Parathyroid adenoma (tissue), 2 donors: ENCODE measurements around the gene ASH1L.
"Not testable (repeated sequence)": the region's sequence is repeated elsewhere in the genome, so short reads cannot be mapped to it uniquely, and the experiment has no call there.

Experiments
- H2AFZ ChIP-seq: fragments of 300-600 bp; sonication (generic); one replicate; pipeline ENCODE4 v1.7.0; 2017; ENCODE audit warnings: antibody characterized with exemption, mild to moderate bottlenecking
- H3K27ac ChIP-seq: fragments of 300-600 bp; sonication (generic); one replicate; pipeline ENCODE4 v1.7.0; 2017
- H3K27me3 ChIP-seq: fragments of 300-600 bp; sonication (generic); one replicate; pipeline ENCODE4 v1.7.0; 2017; ENCODE audit warnings: low read length; ENCODE audit not compliant: control insufficient read depth, insufficient read depth
- H3K36me3 ChIP-seq: fragments of 300-600 bp; sonication (generic); one replicate; pipeline ENCODE4 v1.7.0; 2017; ENCODE audit warnings: low read length; ENCODE audit not compliant: control insufficient read depth, insufficient read depth
- H3K4me1 ChIP-seq: fragments of 300-600 bp; sonication (generic); one replicate; pipeline ENCODE4 v1.7.0; 2017; ENCODE audit warnings: control low read depth
- H3K4me2 ChIP-seq: fragments of 300-600 bp; sonication (generic); one replicate; pipeline ENCODE4 v1.7.0; 2017; ENCODE audit warnings: low read length
- H3K4me3 ChIP-seq: fragments of 300-600 bp; sonication (generic); one replicate; pipeline ENCODE4 v1.7.0; 2017; ENCODE audit warnings: low read depth, low read length
- H3K79me2 ChIP-seq: fragments of 300-600 bp; sonication (generic); one replicate; pipeline ENCODE4 v1.7.0; 2017; ENCODE audit warnings: control low read depth
- H3K9ac ChIP-seq: fragments of 300-600 bp; sonication (generic); one replicate; pipeline ENCODE4 v1.7.0; 2017; ENCODE audit warnings: mild to moderate bottlenecking
- H3K9me3 ChIP-seq: fragments of 300-600 bp; sonication (generic); one replicate; pipeline ENCODE4 v1.7.0; 2017; ENCODE audit warnings: low read length; ENCODE audit not compliant: control insufficient read depth
- CTCF ChIP-seq: fragments of 300-600 bp; sonication (generic); IDR thresholded peaks from one replicate; pipeline ENCODE4 v1.7.0; 2017; ENCODE audit warnings: antibody characterized with exemption, mild to moderate bottlenecking
- donor health status: primary hyperparathyroidism.

Gene ASH1L

DNA sequence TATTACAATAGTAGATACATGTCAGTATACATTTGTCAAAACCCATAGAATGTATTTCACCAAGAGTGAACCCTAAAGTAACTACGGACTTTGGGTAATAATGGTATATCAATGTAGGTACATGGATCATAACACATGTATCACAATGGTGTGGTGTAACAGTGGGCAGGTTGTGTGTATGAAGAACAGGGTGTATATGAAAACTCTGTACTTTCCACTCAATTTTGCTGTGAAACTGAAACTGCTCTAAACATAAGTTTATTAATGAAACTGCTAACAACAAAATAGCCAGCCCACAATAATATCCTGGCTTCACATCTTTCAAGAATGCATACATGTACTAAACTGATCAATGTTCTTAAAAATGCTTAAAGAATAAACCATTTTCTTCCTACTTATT lies 151.7 kb downstream of the ASH1L start:
- no peaks in the 10 kb centered on the region for H3K36me3 ChIP-seq
- H3K27ac ChIP-seq, result no peak overlapping the region
- no peak overlapping the region for H3K4me2 ChIP-seq
- H3K4me1 ChIP-seq, result no peaks in the 10 kb centered on the region
- no peak overlapping the region for H3K9ac ChIP-seq
- H3K79me2 ChIP-seq, result no peaks in the 10 kb centered on the region
- H2AFZ ChIP-seq, result no peak overlapping the region
- TF ChIP-seq CTCF, result no peak
- H3K9me3 ChIP-seq, result no peaks in the 10 kb centered on the region
- no peaks in the 10 kb centered on the region for H3K27me3 ChIP-seq
- no peak overlapping the region for H3K4me3 ChIP-seq

DNA sequence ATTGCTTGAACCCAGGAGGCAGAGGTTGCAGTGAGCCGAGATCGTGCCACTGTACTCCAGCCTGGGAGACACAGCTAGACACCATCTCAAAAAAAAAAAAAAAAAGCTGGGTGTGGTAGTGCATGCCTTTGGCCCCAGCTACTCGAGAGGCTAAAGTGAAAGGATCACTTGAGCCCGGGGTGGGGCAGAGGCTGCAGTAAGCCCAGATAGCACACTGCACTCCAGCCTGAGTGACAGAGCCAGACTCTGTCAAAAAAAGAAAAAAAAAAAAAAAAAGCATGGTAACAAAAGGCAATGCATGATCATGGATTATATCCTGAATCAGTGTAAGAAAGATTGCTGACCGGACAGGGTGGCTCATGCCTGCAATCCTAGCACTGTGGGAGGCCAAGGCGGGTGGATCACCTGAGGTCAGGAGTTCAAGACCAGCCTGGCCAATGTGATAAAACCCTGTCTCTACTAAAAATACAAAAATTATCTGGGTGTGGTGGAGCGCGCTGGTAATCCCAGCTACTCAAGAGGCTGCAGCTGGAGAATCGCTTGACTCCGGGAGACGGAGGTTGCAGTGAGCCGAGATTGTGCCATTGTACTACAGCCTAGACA lies 165.6 kb downstream of the ASH1L start:
- no peak overlapping the region for H3K27ac ChIP-seq
- no peaks in the 10 kb centered on the region for H3K27me3 ChIP-seq
- no peak overlapping the region for H2AFZ ChIP-seq
- no peak overlapping the region for H3K9ac ChIP-seq
- no peak overlapping the region for H3K4me2 ChIP-seq
- no peaks in the 10 kb centered on the region for H3K36me3 ChIP-seq
- no peak overlapping the region for H3K4me3 ChIP-seq
- no peaks in the 10 kb centered on the region for H3K9me3 ChIP-seq
- TF ChIP-seq CTCF, result no peak
- no peaks in the 10 kb centered on the region for H3K4me1 ChIP-seq
- no peaks in the 10 kb centered on the region for H3K79me2 ChIP-seq

GRCh38 chr1:155392898-155393411 lies 169.6 kb downstream of the ASH1L start:
- Histone ChIP-seq H2AFZ (no peak overlapping the region), H3K4me3 (no peak overlapping the region), H3K4me2 (no peak overlapping the region), H3K27me3 (no peaks in the 10 kb centered on the region), H3K4me1 (no peaks in the 10 kb centered on the region), H3K36me3 (no peaks in the 10 kb centered on the region), H3K27ac (no peak overlapping the region), H3K79me2 (no peaks in the 10 kb centered on the region), H3K9ac (no peak overlapping the region), H3K9me3 (no peaks in the 10 kb centered on the region)
- no peak for TF ChIP-seq CTCF

DNA sequence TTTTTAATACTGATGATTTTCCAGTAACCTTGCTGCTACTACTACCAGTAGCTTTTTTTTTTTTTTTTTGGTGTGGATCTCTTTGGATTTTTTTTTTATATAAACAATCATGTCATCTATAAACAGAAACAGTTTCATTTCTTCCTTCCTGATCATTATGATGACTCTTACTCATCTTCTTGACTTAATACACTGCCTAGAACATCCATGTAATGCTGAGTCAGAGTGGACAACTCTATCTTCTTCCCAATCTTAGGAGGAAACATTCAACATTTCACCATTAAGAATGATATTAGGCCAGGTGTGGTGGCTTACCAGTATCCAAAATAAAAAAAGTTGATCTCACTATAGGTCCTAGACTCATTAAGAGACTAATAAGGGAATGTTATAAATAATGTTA lies 172.8 kb downstream of the ASH1L start:
- Histone ChIP-seq H3K9ac (no peak overlapping the region), H3K4me2 (no peak overlapping the region), H3K27me3 (no peaks in the 10 kb centered on the region), H2AFZ (no peak overlapping the region), H3K4me3 (no peak overlapping the region), H3K79me2 (no peaks in the 10 kb centered on the region), H3K9me3 (no peaks in the 10 kb centered on the region), H3K36me3 (no peaks in the 10 kb centered on the region), H3K27ac (no peak overlapping the region), H3K4me1 (no peaks in the 10 kb centered on the region)
- TF ChIP-seq CTCF, result no peak

GRCh38 chr1:155385836-155386235 lies 176.8 kb downstream of the ASH1L start:
- H3K79me2 ChIP-seq, H3K4me3 ChIP-seq, H3K4me1 ChIP-seq, H3K9me3 ChIP-seq, H3K36me3 ChIP-seq, H3K27me3 ChIP-seq, H3K27ac ChIP-seq, H2AFZ ChIP-seq, H3K9ac ChIP-seq, H3K4me2 ChIP-seq: not testable (repeated sequence)
